ENCODE measurements around the gene GALNS.

- TF ChIP-seq CTCF (IDR thresholded peaks at IDR 0.05; ENCODE audit: low read depth, low read length, missing input control) (no peak), JUND (IDR thresholded peaks at IDR 0.05) (no peak)
Observed at GRCh38 chr16:88874938-88875599, 18.3 kb upstream of the GALNS start.
